Measurements from ENCODE around the gene DLGAP1.

The DLGAP1 gene

GRCh38 chr18:4450065-4450658, 4.9 kb downstream of the DLGAP1 start:
- DNase-seq (ENCODE audit: low read depth), result no peak
- no peak overlapping the region for H3K4me3 ChIP-seq (ENCODE audit: low read depth, low read length)
- TF ChIP-seq CTCF (IDR thresholded peaks at IDR 0.05; ENCODE audit: low read depth, low read length) (no peak), MAX (IDR thresholded peaks at IDR 0.05; ENCODE audit: low read depth, low read length) (no peak), MYC (IDR thresholded peaks at IDR 0.05; ENCODE audit: low read depth, low read length) (no peak), POLR2A (IDR thresholded peaks at IDR 0.05; ENCODE audit: extremely low read depth, insufficient read length) (no peak)

- no peak overlapping the region for H3K4me3 ChIP-seq (ENCODE audit: low read depth, low read length)
- no peak for DNase-seq (ENCODE audit: low read depth)
Observed at GRCh38 chr18:4445902-4446301, 9.2 kb downstream of the DLGAP1 start.

GRCh38 chr18:4444306-4444705, 10.8 kb downstream of the DLGAP1 start:
- no peak for DNase-seq (ENCODE audit: low read depth)
- no peak overlapping the region for H3K4me3 ChIP-seq (ENCODE audit: low read depth, low read length)
- TF ChIP-seq POLR2A (IDR thresholded peaks at IDR 0.05; ENCODE audit: extremely low read depth, insufficient read length), result no peak
- no peak for TF ChIP-seq MAX (IDR thresholded peaks at IDR 0.05; ENCODE audit: low read depth, low read length)
- no peak for TF ChIP-seq MYC (IDR thresholded peaks at IDR 0.05; ENCODE audit: low read depth, low read length)
- TF ChIP-seq CTCF (IDR thresholded peaks at IDR 0.05; ENCODE audit: low read depth, low read length), result no peak

More at GRCh38 chr18:4445902-4446301, 9.2 kb downstream of the DLGAP1 start:
- TF ChIP-seq POLR2A (IDR thresholded peaks at IDR 0.05; ENCODE audit: extremely low read depth, insufficient read length) (no peak), MYC (IDR thresholded peaks at IDR 0.05; ENCODE audit: low read depth, low read length) (no peak), CTCF (IDR thresholded peaks at IDR 0.05; ENCODE audit: low read depth, low read length) (no peak), MAX (IDR thresholded peaks at IDR 0.05; ENCODE audit: low read depth, low read length) (no peak)

GRCh38 chr18:4441098-4441497, 14.0 kb downstream of the DLGAP1 start:
- H3K4me3 ChIP-seq (ENCODE audit: low read depth, low read length), result no peak overlapping the region
- no peak for TF ChIP-seq MYC (IDR thresholded peaks at IDR 0.05; ENCODE audit: low read depth, low read length)
- TF ChIP-seq MAX (IDR thresholded peaks at IDR 0.05; ENCODE audit: low read depth, low read length), result no peak
- no peak for TF ChIP-seq POLR2A (IDR thresholded peaks at IDR 0.05; ENCODE audit: extremely low read depth, insufficient read length)
- DNase-seq (ENCODE audit: low read depth), result no peak

GRCh38 chr18:4438938-4439337, 16.2 kb downstream of the DLGAP1 start:
- DNase-seq (ENCODE audit: low read depth), result no peak
- no peak for TF ChIP-seq MYC (IDR thresholded peaks at IDR 0.05; ENCODE audit: low read depth, low read length)
- TF ChIP-seq CTCF (IDR thresholded peaks at IDR 0.05; ENCODE audit: low read depth, low read length), result no peak
- TF ChIP-seq MAX (IDR thresholded peaks at IDR 0.05; ENCODE audit: low read depth, low read length), result no peak
- no peak for TF ChIP-seq POLR2A (IDR thresholded peaks at IDR 0.05; ENCODE audit: extremely low read depth, insufficient read length)
- H3K4me3 ChIP-seq (ENCODE audit: low read depth, low read length), result no peak overlapping the region

GRCh38 chr18:4433717-4434116, 21.4 kb downstream of the DLGAP1 start:
- TF ChIP-seq CTCF (IDR thresholded peaks at IDR 0.05; ENCODE audit: low read depth, low read length) (no peak), MAX (IDR thresholded peaks at IDR 0.05; ENCODE audit: low read depth, low read length) (no peak), MYC (IDR thresholded peaks at IDR 0.05; ENCODE audit: low read depth, low read length) (no peak), POLR2A (IDR thresholded peaks at IDR 0.05; ENCODE audit: extremely low read depth, insufficient read length) (no peak)
- H3K4me3 ChIP-seq (ENCODE audit: low read depth, low read length), result no peak overlapping the region
- no peak for DNase-seq (ENCODE audit: low read depth)

Measured in NB4 (cell line).